ENCODE results near the gene PIN1.

PIN1 gene

GRCh38 chr19:9857076-9857721 lies 22.1 kb downstream of the PIN1 start:
- no peak for DNase-seq

GRCh38 chr19:9857920-9858746 lies 23.0 kb downstream of the PIN1 start:
- DNase-seq = peak; percentile 24

- DNase-seq = no peak
Observed at GRCh38 chr19:9858766-9859165, 23.6 kb downstream of the PIN1 start.

- DNase-seq = no peak
Observed at GRCh38 chr19:9860407-9860806, 25.3 kb downstream of the PIN1 start.

GRCh38 chr19:9861503-9861902 lies 26.4 kb downstream of the PIN1 start:
- DNase-seq = no peak

GRCh38 chr19:9862938-9863337 lies 27.8 kb downstream of the PIN1 start:
- DNase-seq = no peak

- no peak for DNase-seq
Observed at GRCh38 chr19:9863759-9864158, 28.6 kb downstream of the PIN1 start.

GRCh38 chr19:9865732-9866501 lies 30.8 kb downstream of the PIN1 start:
- no peak for DNase-seq

- DNase-seq = no peak
Observed at GRCh38 chr19:9868983-9869617, 34.0 kb downstream of the PIN1 start.

- DNase-seq = no peak
Observed at GRCh38 chr19:9871626-9872338, 36.7 kb downstream of the PIN1 start.

- no peak for DNase-seq
Observed at GRCh38 chr19:9872618-9873242, 37.6 kb downstream of the PIN1 start.

- DNase-seq = no peak
Observed at GRCh38 chr19:9875031-9875627, 40.0 kb downstream of the PIN1 start.

GRCh38 chr19:9875796-9876195 lies 40.7 kb downstream of the PIN1 start:
- no peak for DNase-seq

GRCh38 chr19:9877780-9878510 lies 42.8 kb downstream of the PIN1 start:
- DNase-seq = no peak

GRCh38 chr19:9878511-9879196 lies 43.5 kb downstream of the PIN1 start:
- DNase-seq = no peak

- DNase-seq = no peak
Observed at GRCh38 chr19:9881720-9882119, 46.6 kb downstream of the PIN1 start.

GRCh38 chr19:9883231-9883758 lies 48.2 kb downstream of the PIN1 start:
- no peak for DNase-seq

GRCh38 chr19:9883764-9884163 lies 48.6 kb downstream of the PIN1 start:
- DNase-seq = no peak

- no peak for DNase-seq
Observed at GRCh38 chr19:9885077-9885552, 50.0 kb downstream of the PIN1 start.

Measured in GF-D8 (cell line).